ENCODE results near the gene AMFR. TPM values are rescaled to one million over a fixed set of nuclear protein-coding genes. Genes with fewer than 3 reads are reported as not detected.
"Not testable (repeated sequence)": the region's sequence is repeated elsewhere in the genome, so short reads cannot be mapped to it uniquely, and the experiment has no call there.

AMFR gene
- total and polyA plus RNA-seq, 8 donors = 16.8 to 254 (median 68.2) TPM

DNA sequence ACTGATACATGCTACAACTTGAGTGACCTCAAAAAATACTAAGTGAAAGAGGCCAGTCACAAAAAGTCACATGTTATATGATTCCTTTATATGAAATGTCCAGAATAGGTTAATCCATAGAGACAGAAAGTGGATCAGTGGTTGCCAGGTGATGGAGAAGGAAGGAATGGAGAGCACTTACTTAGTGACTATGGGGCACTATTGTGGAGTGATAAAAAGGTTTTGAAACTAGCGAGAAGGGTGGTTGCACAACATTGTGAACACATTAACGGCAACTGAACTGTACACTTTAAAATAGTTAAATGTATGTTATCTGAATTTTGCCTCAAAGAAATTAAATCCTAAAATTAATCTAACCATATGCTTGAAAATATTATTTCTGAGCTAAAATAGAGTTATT lies 25.9 kb downstream of the AMFR start:
- H3K4me3 ChIP-seq = no peak overlapping the region
- H3K4me1 ChIP-seq = no peaks in the 10 kb centered on the region
- no peaks in the 10 kb centered on the region for H3K9me3 ChIP-seq
- no peaks in the 10 kb centered on the region for H3K27me3 ChIP-seq
- peaks cover 29 to 68% (median 65%) of the 10 kb centered on the region in 4 donors for H3K36me3 ChIP-seq
- intact Hi-C loops (cut with DNase I; ENCODE audit: low total_unique reads) = no loop called here
- DNase-seq = peak in 1 of 2 donors; percentile 24
- TF ChIP-seq, protein P1, sequence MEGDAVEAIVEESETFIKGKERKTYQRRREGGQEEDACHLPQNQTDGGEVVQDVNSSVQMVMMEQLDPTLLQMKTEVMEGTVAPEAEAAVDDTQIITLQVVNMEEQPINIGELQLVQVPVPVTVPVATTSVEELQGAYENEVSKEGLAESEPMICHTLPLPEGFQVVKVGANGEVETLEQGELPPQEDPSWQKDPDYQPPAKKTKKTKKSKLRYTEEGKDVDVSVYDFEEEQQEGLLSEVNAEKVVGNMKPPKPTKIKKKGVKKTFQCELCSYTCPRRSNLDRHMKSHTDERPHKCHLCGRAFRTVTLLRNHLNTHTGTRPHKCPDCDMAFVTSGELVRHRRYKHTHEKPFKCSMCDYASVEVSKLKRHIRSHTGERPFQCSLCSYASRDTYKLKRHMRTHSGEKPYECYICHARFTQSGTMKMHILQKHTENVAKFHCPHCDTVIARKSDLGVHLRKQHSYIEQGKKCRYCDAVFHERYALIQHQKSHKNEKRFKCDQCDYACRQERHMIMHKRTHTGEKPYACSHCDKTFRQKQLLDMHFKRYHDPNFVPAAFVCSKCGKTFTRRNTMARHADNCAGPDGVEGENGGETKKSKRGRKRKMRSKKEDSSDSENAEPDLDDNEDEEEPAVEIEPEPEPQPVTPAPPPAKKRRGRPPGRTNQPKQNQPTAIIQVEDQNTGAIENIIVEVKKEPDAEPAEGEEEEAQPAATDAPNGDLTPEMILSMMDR (IDR thresholded peaks at IDR 0.05) = no peak
- no peak for TF ChIP-seq EP300 (IDR thresholded peaks at IDR 0.05)
- no peak for TF ChIP-seq POLR2A (IDR thresholded peaks at IDR 0.05)
- TF ChIP-seq POLR2AphosphoS5 (IDR thresholded peaks at IDR 0.05) = no peak
- WGBS, 5 donors = 80 to 97% (median 90%) methylated on average over 2 of the region's 2 CpGs
- no peak overlapping the region for H3K27ac ChIP-seq

DNA sequence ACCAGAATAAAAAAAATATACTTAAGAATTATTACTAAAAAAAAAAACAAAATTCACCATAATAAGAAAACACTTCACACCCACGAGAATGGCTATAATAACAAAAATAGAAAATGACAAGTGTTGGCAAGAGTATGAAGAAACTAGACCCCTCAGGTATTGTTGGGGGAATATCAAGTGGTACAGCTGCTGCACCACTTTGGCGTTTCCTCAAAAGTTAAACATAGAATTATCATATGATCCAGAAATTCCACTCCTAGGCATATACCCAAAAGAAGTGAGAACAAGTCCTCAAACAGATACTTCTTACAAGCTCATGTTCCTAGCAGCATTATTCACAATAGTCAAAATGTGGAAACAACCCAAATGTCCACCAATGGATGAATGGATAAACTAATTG lies 26.3 kb downstream of the AMFR start:
- Histone ChIP-seq H3K27ac (no peak overlapping the region), H3K4me3 (no peak overlapping the region), H3K27me3 (no peaks in the 10 kb centered on the region), H3K36me3 (peaks cover 26 to 64% (median 61%) of the 10 kb centered on the region in 4 donors), H3K9me3 (no peaks in the 10 kb centered on the region), H3K4me1 (no peaks in the 10 kb centered on the region)
- no peak for TF ChIP-seq EP300 (IDR thresholded peaks at IDR 0.05)
- TF ChIP-seq, protein P1 (IDR thresholded peaks at IDR 0.05) = no peak
- TF ChIP-seq POLR2AphosphoS5 (IDR thresholded peaks at IDR 0.05) = no peak
- no peak for TF ChIP-seq POLR2A (IDR thresholded peaks at IDR 0.05)
- DNase-seq = no peak
- intact Hi-C loops (cut with DNase I; ENCODE audit: low total_unique reads) = no loop called here
- 72 to 80% (median 75%) methylated on average over 2 of the region's 2 CpGs for WGBS, 5 donors

DNA sequence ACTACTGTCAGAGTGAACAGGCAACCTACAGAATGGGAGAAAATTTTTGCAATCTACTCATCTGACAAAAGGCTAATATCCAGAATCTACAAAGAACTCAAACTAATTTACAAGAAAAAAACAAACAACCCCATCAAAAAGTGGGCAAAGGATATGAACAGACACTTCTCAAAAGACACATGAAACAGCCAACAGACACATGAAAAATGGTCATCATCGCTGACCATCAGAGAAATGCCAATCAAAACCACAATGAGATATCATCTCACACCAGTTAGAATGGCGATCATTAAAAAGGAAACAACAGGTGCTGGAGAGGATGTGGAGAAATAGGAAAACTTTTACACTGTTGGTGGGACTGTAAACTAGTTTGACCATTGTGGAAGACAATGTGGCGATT lies 28.6 kb downstream of the AMFR start:
- H3K4me3 ChIP-seq; H3K27me3 ChIP-seq; H3K4me1 ChIP-seq; H3K27ac ChIP-seq; intact Hi-C loops (cut with DNase I; ENCODE audit: low total_unique reads); DNase-seq; H3K9me3 ChIP-seq: not testable (repeated sequence)
- WGBS, 5 donors = 72 to 100% (median 95%) methylated on average over 3 of the region's 3 CpGs
- peaks cover 13 to 52% (median 51%) of the 10 kb centered on the region in 4 donors for H3K36me3 ChIP-seq

DNA sequence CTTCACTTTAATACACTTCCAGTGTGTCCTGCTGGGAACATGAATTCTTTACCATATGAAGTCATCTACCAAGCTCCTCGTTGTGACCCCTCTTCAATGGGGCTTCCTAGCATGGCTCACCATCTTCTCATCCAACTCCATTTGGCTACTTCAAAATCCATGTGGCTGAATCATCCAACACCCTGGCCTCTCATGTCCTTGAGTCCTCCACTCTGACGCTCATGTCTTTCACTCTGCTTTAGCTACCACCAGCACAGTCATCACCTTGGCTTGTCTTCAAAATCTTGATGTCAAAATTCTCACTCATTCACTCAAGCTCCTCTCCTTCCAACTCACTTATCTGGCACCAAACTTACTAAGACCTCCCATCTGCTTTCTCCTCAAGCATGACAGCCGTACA lies 35.8 kb downstream of the AMFR start:
- TF ChIP-seq, protein P1 (IDR thresholded peaks at IDR 0.05) = no peak
- TF ChIP-seq POLR2AphosphoS5 (IDR thresholded peaks at IDR 0.05) (no peak), EP300 (IDR thresholded peaks at IDR 0.05) (no peak), POLR2A (IDR thresholded peaks at IDR 0.05) (no peak)
- 90 to 99% (median 93%) methylated on average over 3 of the region's 3 CpGs for WGBS, 5 donors
- peaks cover 23 to 82% (median 80%) of the 10 kb centered on the region in 4 donors for H3K36me3 ChIP-seq

DNA sequence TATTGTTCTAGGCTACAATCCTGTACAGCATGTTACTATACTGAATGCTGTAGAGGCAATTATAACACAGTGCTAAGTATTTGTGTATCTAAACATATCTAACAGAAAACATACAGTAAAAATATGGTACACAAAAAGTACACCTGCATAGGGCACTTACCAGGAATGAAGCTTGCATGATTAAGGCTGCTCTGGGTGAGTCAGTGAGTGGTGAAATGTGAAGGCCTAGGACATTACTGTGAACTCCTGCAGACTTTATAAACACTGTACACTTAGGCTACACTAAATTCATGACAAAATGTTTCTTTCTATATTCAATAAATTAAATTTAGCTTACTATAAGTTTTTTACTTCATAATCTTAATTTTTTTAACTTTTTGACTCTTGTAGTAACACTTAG lies 37.1 kb downstream of the AMFR start:
- Histone ChIP-seq H3K9me3 (no peaks in the 10 kb centered on the region), H3K36me3 (peaks cover 28 to 93% (median 92%) of the 10 kb centered on the region in 4 donors), H3K4me3 (no peak overlapping the region), H3K27ac (no peak overlapping the region), H3K27me3 (no peaks in the 10 kb centered on the region), H3K4me1 (no peaks in the 10 kb centered on the region)
- no peak for DNase-seq
- TF ChIP-seq, protein P1 (IDR thresholded peaks at IDR 0.05) = no peak
- TF ChIP-seq POLR2AphosphoS5 (IDR thresholded peaks at IDR 0.05) (no peak), EP300 (IDR thresholded peaks at IDR 0.05) (no peak), POLR2A (IDR thresholded peaks at IDR 0.05) (no peak)
- intact Hi-C loops (cut with DNase I; ENCODE audit: low total_unique reads) = no loop called here

More for the DNA sequence above, 35.8 kb downstream of the AMFR start:
- no peak overlapping the region for H3K4me3 ChIP-seq
- H3K9me3 ChIP-seq = no peaks in the 10 kb centered on the region
- H3K27me3 ChIP-seq = no peaks in the 10 kb centered on the region
- H3K27ac ChIP-seq = no peak overlapping the region
- intact Hi-C loops (cut with DNase I; ENCODE audit: low total_unique reads) = no loop called here
- H3K4me1 ChIP-seq = no peaks in the 10 kb centered on the region
- no peak for DNase-seq

Measured in stomach (tissue), 9 donors.